SH-SY5Y (cell line): ENCODE data around the gene MINDY1.

ENCODE experiments used
- GATA2 ChIP-seq: IDR thresholded peaks from 2 replicates; pipeline ENCODE4 v1.6.1; 2011; ENCODE audit warnings: mild to moderate bottlenecking, low read depth, low read length
- GATA3 ChIP-seq: IDR thresholded peaks from 2 replicates; pipeline ENCODE4 v1.6.1; 2011; ENCODE audit warnings: low read depth, mild to moderate bottlenecking, low read length, moderate library complexity

- no peak for TF ChIP-seq GATA3
- TF ChIP-seq GATA2: no peak
Observed at GRCh38 chr1:151024540-151025146, 17.9 kb upstream of the MINDY1 start.
